Gastrocnemius medialis (tissue), 4 donors: ENCODE data around the gene GATA2.

Experiments
- CTCF ChIP-seq, 5 experiments: fragments of 450-650 bp in 3 of 5; fragments of 200-600 bp in 2 of 5; sonication (generic) in 2 of 5; IDR thresholded peaks in 4 of 5; conservative IDR thresholded peaks in 1 of 5; 1 replicate in 4 of 5; 2 replicates in 1 of 5; pipeline ENCODE4 v1.5.1; 2016 to 2019; ENCODE audit warnings: antibody characterized with exemption in 5 of 5, mild to moderate bottlenecking in 3 of 5, moderate library complexity in 3 of 5
- POLR2A ChIP-seq, 2 donors: fragments of 450-650 bp; IDR thresholded peaks; one replicate each; pipeline ENCODE4 v1.6.1; 2017; ENCODE audit warnings: antibody characterized with exemption in 2 of 2, mild to moderate bottlenecking in 2 of 2, moderate library complexity in 2 of 2

- TF ChIP-seq CTCF (IDR thresholded peaks at IDR 0.05 in 4 of 5, conservative IDR thresholded peaks at IDR 0.05 in 1 of 5), result no peak
- TF ChIP-seq POLR2A (IDR thresholded peaks at IDR 0.05), result no peak
Observed at GRCh38 chr3:128504963-128505730, 12.1 kb upstream of the GATA2 start.
